SU-DHL-6 (cell line): Measurements from ENCODE around the gene SPOCK1.

ENCODE experiments used
- EZH2phosphoT487 ChIP-seq: fragments of 200-600 bp; sonication (generic), shearing (Covaris generic); conservative IDR thresholded peaks from 2 replicates; pipeline ENCODE4 v1.6.1; 2018; ENCODE audit warnings: mild to moderate bottlenecking, antibody characterized with exemption, low read length, moderate library complexity, mixed read lengths
- TF ChIP-seq, protein P1 (sequence below): fragments of 200-600 bp; sonication (generic); IDR thresholded peaks from one replicate; pipeline ENCODE4 v1.5.1; 2017; ENCODE audit warnings: antibody characterized with exemption, mild to moderate bottlenecking, low read length, moderate library complexity; ENCODE audit not compliant: insufficient read depth, poor library complexity, severe bottlenecking

DNA sequence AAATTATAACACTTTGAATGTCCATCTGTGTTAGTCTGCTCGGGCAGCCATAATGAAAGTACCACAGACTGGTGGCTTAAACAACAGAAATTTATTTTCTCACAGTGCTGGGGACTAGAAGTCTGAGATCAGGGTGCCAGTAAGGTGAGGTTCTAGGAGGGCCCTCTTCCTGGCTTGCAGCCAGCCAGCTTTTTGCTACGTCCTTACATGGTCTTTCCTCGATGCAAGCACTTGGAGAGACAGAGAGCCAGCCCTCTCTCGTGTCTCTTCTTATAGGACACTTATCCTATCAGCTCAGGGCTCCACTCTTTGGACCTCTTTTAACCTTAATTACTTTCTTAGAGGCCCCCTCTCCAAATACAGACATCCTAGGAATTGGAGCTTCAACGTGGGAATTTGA is 351.8 kb downstream of the SPOCK1 start:
- TF ChIP-seq, protein P1, sequence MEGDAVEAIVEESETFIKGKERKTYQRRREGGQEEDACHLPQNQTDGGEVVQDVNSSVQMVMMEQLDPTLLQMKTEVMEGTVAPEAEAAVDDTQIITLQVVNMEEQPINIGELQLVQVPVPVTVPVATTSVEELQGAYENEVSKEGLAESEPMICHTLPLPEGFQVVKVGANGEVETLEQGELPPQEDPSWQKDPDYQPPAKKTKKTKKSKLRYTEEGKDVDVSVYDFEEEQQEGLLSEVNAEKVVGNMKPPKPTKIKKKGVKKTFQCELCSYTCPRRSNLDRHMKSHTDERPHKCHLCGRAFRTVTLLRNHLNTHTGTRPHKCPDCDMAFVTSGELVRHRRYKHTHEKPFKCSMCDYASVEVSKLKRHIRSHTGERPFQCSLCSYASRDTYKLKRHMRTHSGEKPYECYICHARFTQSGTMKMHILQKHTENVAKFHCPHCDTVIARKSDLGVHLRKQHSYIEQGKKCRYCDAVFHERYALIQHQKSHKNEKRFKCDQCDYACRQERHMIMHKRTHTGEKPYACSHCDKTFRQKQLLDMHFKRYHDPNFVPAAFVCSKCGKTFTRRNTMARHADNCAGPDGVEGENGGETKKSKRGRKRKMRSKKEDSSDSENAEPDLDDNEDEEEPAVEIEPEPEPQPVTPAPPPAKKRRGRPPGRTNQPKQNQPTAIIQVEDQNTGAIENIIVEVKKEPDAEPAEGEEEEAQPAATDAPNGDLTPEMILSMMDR, result no peak
- TF ChIP-seq EZH2phosphoT487, result no peak
